22Rv1 (cell line): ENCODE results near the gene TBC1D2.

Source experiments
- ZFX ChIP-seq: fragments of 450-650 bp; IDR thresholded peaks from 2 replicates; pipeline ENCODE4 v1.6.1; 2017; ENCODE audit warnings: antibody characterized with exemption, borderline replicate concordance
- TF ChIP-seq, protein P1 (sequence below): fragments of 450-650 bp; IDR thresholded peaks from 2 replicates; pipeline ENCODE4 v1.5.1; 2017; ENCODE audit warnings: mild to moderate bottlenecking

DNA sequence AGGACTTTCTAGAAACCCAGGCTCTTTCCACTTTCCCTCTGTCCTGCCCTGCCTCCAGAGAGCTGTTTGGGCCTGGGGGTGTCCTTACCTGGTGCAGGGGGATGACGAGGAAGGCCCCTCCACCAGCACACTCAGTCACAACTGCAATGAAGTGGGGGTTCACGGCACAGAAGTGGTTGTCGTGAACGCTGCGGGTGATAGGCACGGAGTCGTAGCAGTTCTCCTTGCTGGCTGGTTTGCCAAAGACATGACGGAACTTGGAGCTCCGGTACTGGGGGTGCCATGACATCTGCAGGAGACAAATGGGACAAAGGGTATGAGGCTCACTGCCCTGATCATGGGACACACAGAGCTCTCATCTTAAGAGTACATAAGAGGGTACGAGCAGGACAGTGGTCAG lies 98.1 kb downstream of the TBC1D2 start:
- TF ChIP-seq, protein P1, sequence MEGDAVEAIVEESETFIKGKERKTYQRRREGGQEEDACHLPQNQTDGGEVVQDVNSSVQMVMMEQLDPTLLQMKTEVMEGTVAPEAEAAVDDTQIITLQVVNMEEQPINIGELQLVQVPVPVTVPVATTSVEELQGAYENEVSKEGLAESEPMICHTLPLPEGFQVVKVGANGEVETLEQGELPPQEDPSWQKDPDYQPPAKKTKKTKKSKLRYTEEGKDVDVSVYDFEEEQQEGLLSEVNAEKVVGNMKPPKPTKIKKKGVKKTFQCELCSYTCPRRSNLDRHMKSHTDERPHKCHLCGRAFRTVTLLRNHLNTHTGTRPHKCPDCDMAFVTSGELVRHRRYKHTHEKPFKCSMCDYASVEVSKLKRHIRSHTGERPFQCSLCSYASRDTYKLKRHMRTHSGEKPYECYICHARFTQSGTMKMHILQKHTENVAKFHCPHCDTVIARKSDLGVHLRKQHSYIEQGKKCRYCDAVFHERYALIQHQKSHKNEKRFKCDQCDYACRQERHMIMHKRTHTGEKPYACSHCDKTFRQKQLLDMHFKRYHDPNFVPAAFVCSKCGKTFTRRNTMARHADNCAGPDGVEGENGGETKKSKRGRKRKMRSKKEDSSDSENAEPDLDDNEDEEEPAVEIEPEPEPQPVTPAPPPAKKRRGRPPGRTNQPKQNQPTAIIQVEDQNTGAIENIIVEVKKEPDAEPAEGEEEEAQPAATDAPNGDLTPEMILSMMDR = no peak
- no peak for TF ChIP-seq ZFX
